H1 (cell line): ENCODE data around the gene CPZ. TPM values are rescaled to one million over a fixed set of nuclear protein-coding genes. Genes with fewer than 3 reads are reported as not detected.

Experiments
- CTCF ChIA-PET: fragments of 300-600 bp; sonication (Branson Sonifier 250); formaldehyde crosslinking; loops from one replicate; lab custom pipeline; 2021; ENCODE audit not compliant: partially characterized antibody; lab: Charles Lee
- POLR2A ChIA-PET: fragments of 300-600 bp; sonication (Branson Sonifier 250); formaldehyde crosslinking; loops from one replicate; lab custom pipeline; 2021; ENCODE audit warnings: inconsistent platforms; ENCODE audit not compliant: partially characterized antibody; lab: Charles Lee
- DNase-seq, 2 experiments: peaks; one replicate each; pipeline versions ENCODE4 v3.0.0 to v3.0.0-alpha.2; 2010 to 2022; ENCODE audit warnings: low spot score in 2 of 2, low read depth in 1 of 2, mixed read lengths in 1 of 2
- FAIRE-seq: peaks from 2 replicates; lab custom pipeline; 2011; peaks lifted over from hg19 to GRCh38; lab: Jason Lieb, UNC
- H2AFZ ChIP-seq: 2 replicates; pipeline ENCODE4 v1.8.1; 2012; ENCODE audit warnings: low read length, inconsistent platforms
- H2AK5ac ChIP-seq: 2 replicates; pipeline ENCODE4 v1.6.1; 2013; ENCODE audit warnings: low read depth, low read length
- H2BK120ac ChIP-seq: replicated peaks from 2 replicates; pipeline ENCODE3; 2013; ENCODE audit warnings: low read depth, low read length, inconsistent platforms
- H2BK12ac ChIP-seq: 2 replicates; pipeline ENCODE4 v1.6.1; 2013; ENCODE audit warnings: low read depth, low read length
- H2BK15ac ChIP-seq: 2 replicates; pipeline ENCODE4 v1.6.1; 2013; ENCODE audit warnings: low read length
- H2BK20ac ChIP-seq: 2 replicates; pipeline ENCODE4 v1.6.1; 2013; ENCODE audit warnings: low read length
- H2BK5ac ChIP-seq: 2 replicates; pipeline ENCODE4 v1.6.1; 2013; ENCODE audit warnings: low read depth, low read length
- H3K14ac ChIP-seq: 2 replicates; pipeline ENCODE4 v1.6.1; 2013; ENCODE audit warnings: inconsistent platforms; ENCODE audit not compliant: insufficient read length
- H3K18ac ChIP-seq: 2 replicates; pipeline ENCODE4 v1.6.1; 2013; ENCODE audit warnings: low read length; ENCODE audit errors: extremely low read depth
- H3K23ac ChIP-seq: 2 replicates; pipeline ENCODE4 v1.6.1; 2013; ENCODE audit warnings: inconsistent platforms; ENCODE audit not compliant: insufficient read length
- H3K23me2 ChIP-seq: 2 replicates; pipeline ENCODE4 v1.6.1; 2013; ENCODE audit warnings: low read depth, low read length
- H3K27ac ChIP-seq: 2 replicates; pipeline ENCODE4 v1.6.1; 2011; ENCODE audit warnings: low read depth, low read length, inconsistent platforms
- H3K27me3 ChIP-seq, 4 experiments: replicated peaks in 1 of 4; 1 replicate in 1 of 4; 2 replicates in 3 of 4; pipeline versions ENCODE4 v1.6.1 to v1.8.1; 2011 to 2013; ENCODE audit warnings: low read length in 3 of 4, mild to moderate bottlenecking in 3 of 4, inconsistent platforms in 2 of 4, mixed read lengths in 2 of 4, moderate library complexity in 1 of 4; ENCODE audit not compliant: control insufficient read depth in 3 of 4, insufficient read depth in 3 of 4; ENCODE audit errors: extremely low read depth in 1 of 4
- H3K36me3 ChIP-seq, 4 experiments: 2 replicates each; pipeline versions ENCODE4 v1.6.1 to v1.8.1; 2011 to 2013; ENCODE audit warnings: mild to moderate bottlenecking in 4 of 4, low read length in 3 of 4, moderate library complexity in 2 of 4, control low read depth in 1 of 4, inconsistent platforms in 1 of 4; ENCODE audit not compliant: insufficient read depth in 4 of 4, control insufficient read depth in 2 of 4
- H3K4ac ChIP-seq: replicated peaks from 2 replicates; pipeline ENCODE3; 2013; ENCODE audit warnings: low read length, low read depth, mixed read lengths, inconsistent platforms; ENCODE audit not compliant: insufficient read length
- H3K4me1 ChIP-seq, 4 experiments: replicated peaks in 1 of 4; 1 replicate in 1 of 4; 2 replicates in 3 of 4; pipeline versions ENCODE4 v1.6.1 to v1.8.1; 2011 to 2013; ENCODE audit warnings: low read length in 3 of 4, inconsistent platforms in 2 of 4, mixed read lengths in 1 of 4; ENCODE audit not compliant: insufficient read depth in 4 of 4, control insufficient read depth in 3 of 4
- H3K4me2 ChIP-seq, 2 experiments: 2 replicates each; pipeline versions ENCODE4 v1.6.1 to v1.8.1; 2011 to 2013; ENCODE audit warnings: low read depth in 2 of 2, low read length in 2 of 2, control low read depth in 1 of 2, inconsistent platforms in 1 of 2, mild to moderate bottlenecking in 1 of 2; ENCODE audit not compliant: insufficient read depth in 1 of 2
- H3K4me3 ChIP-seq, 4 experiments: fragments of 200-600, 300-600 bp in 1 of 4; sonication (generic), shearing (Covaris generic), sonication (Bioruptor Twin) in 1 of 4; 2 replicates each; pipeline versions ENCODE4 v1.5.1 to v1.8.1; 2011 to 2016; ENCODE audit warnings: low read length in 4 of 4, low read depth in 3 of 4, control low read depth in 2 of 4, inconsistent platforms in 2 of 4, mild to moderate bottlenecking in 2 of 4, mixed read lengths in 1 of 4, moderate library complexity in 1 of 4; ENCODE audit not compliant: insufficient read depth in 2 of 4; ENCODE audit errors: extremely low read depth in 1 of 4
- H3K56ac ChIP-seq: replicated peaks from 2 replicates; pipeline ENCODE3; 2013; ENCODE audit warnings: low read depth, mild to moderate bottlenecking, mixed read lengths, low read length, inconsistent platforms; ENCODE audit not compliant: insufficient read length
- H3K79me1 ChIP-seq: 2 replicates; pipeline ENCODE4 v1.6.1; 2013; ENCODE audit warnings: low read depth, low read length, control low read depth
- H3K79me2 ChIP-seq, 2 experiments: 2 replicates each; pipeline versions ENCODE4 v1.6.1 to v1.8.1; 2012 to 2013; ENCODE audit warnings: low read length in 2 of 2, mild to moderate bottlenecking in 2 of 2, inconsistent platforms in 1 of 2; ENCODE audit not compliant: insufficient read depth in 2 of 2, control insufficient read depth in 1 of 2
- H3K9ac ChIP-seq, 4 experiments: replicated peaks in 1 of 4; 1 replicate in 1 of 4; 2 replicates in 3 of 4; pipeline versions ENCODE4 v1.6.1 to v1.8.1; 2011 to 2013; ENCODE audit warnings: low read depth in 3 of 4, low read length in 3 of 4, control low read depth in 2 of 4, mild to moderate bottlenecking in 2 of 4, moderate library complexity in 2 of 4, inconsistent platforms in 1 of 4; ENCODE audit errors: extremely low read depth in 1 of 4
- H3K9me3 ChIP-seq, 2 experiments: 2 replicates each; pipeline versions ENCODE4 v1.6.1 to v1.8.1; 2012 to 2013; ENCODE audit warnings: mild to moderate bottlenecking in 2 of 2, moderate library complexity in 2 of 2, control low read depth in 1 of 2, inconsistent platforms in 1 of 2, low read depth in 1 of 2, low read length in 1 of 2, mixed read lengths in 1 of 2; ENCODE audit not compliant: insufficient read depth in 2 of 2
- H4K20me1 ChIP-seq, 2 experiments: replicated peaks in 1 of 2; 2 replicates each; pipeline versions ENCODE3 to v1.8.1; 2011 to 2013; ENCODE audit warnings: inconsistent platforms in 2 of 2, low read length in 2 of 2, mild to moderate bottlenecking in 1 of 2; ENCODE audit not compliant: insufficient read depth in 2 of 2, control insufficient read depth in 1 of 2
- H4K5ac ChIP-seq: 2 replicates; pipeline ENCODE4 v1.6.1; 2013; ENCODE audit warnings: low read length, low read depth, mixed read lengths, inconsistent platforms; ENCODE audit not compliant: insufficient read length
- H4K8ac ChIP-seq: 2 replicates; pipeline ENCODE4 v1.8.0; 2013; ENCODE audit warnings: mild to moderate bottlenecking, moderate library complexity, low read length, inconsistent platforms; ENCODE audit not compliant: insufficient read depth; ENCODE audit errors: extremely low read depth
- H4K91ac ChIP-seq: replicated peaks from 2 replicates; pipeline ENCODE3; 2013; ENCODE audit warnings: low read length, mixed read lengths, inconsistent platforms; ENCODE audit not compliant: insufficient read length
- ATF3 ChIP-seq: IDR thresholded peaks from 2 replicates; pipeline ENCODE4 v1.6.1; 2011; ENCODE audit warnings: low read depth, mild to moderate bottlenecking, low read length; ENCODE audit not compliant: insufficient read depth
- CEBPB ChIP-seq: IDR thresholded peaks from 2 replicates; pipeline ENCODE4 v1.6.1; 2012; ENCODE audit warnings: low read depth, low read length
- CHD1 ChIP-seq: IDR thresholded peaks from 2 replicates; pipeline ENCODE4 v1.6.1; 2012; ENCODE audit warnings: low read depth, low read length, improper control_type of control experiment
- E2F6 ChIP-seq: IDR thresholded peaks from 2 replicates; pipeline ENCODE4 v1.6.1; 2012; ENCODE audit warnings: inconsistent platforms
- EP300 ChIP-seq, 2 experiments: IDR thresholded peaks; 1 replicate in 1 of 2; 2 replicates in 1 of 2; pipeline ENCODE4 v1.6.1; 2011 to 2012; ENCODE audit warnings: low read depth in 2 of 2, low read length in 2 of 2, mild to moderate bottlenecking in 2 of 2, borderline replicate concordance in 1 of 2, inconsistent platforms in 1 of 2, moderate library complexity in 1 of 2
- KDM4A ChIP-seq: IDR thresholded peaks from one replicate; pipeline ENCODE4 v1.7.1; 2012; ENCODE audit warnings: low read depth, mild to moderate bottlenecking, moderate library complexity, low read length, inconsistent platforms; ENCODE audit not compliant: severe bottlenecking
- KDM5A ChIP-seq: fragments of 200-600 bp; IDR thresholded peaks from 2 replicates; pipeline ENCODE4 v1.7.1; 2012; ENCODE audit warnings: mild to moderate bottlenecking, low read length, inconsistent platforms, mixed read lengths
- POLR2A ChIP-seq, 2 experiments: IDR thresholded peaks; 1 replicate in 1 of 2; 2 replicates in 1 of 2; pipeline ENCODE4 v1.6.1; 2011; ENCODE audit warnings: low read depth in 2 of 2, low read length in 2 of 2, mild to moderate bottlenecking in 2 of 2; ENCODE audit errors: control extremely low read depth in 1 of 2
- SP4 ChIP-seq: IDR thresholded peaks from 2 replicates; pipeline ENCODE4 v1.6.1; 2012; ENCODE audit warnings: low read length, inconsistent platforms
- SRF ChIP-seq: IDR thresholded peaks from 2 replicates; pipeline ENCODE4 v1.6.1; 2011; ENCODE audit warnings: mild to moderate bottlenecking, low read depth, low read length, moderate library complexity
- TAF7 ChIP-seq: optimal IDR thresholded peaks from 2 replicates; pipeline ENCODE3; 2011; ENCODE audit warnings: low read depth, mild to moderate bottlenecking, inconsistent platforms, low read length, moderate library complexity, borderline replicate concordance
- TCF12 ChIP-seq: IDR thresholded peaks from 2 replicates; pipeline ENCODE4 v1.6.1; 2011; ENCODE audit warnings: low read depth, mild to moderate bottlenecking, low read length
- ZNF274 ChIP-seq: IDR thresholded peaks from 2 replicates; pipeline ENCODE4 v1.7.0; 2012; ENCODE audit warnings: low read length, borderline replicate concordance; ENCODE audit errors: extremely low read depth
- WGBS, 2 experiments: shearing (Covaris generic) in 1 of 2; methylation state at CpG; one replicate each; pipeline versions ENCODE4 v1.1.6 to v1.1.7; 2013 to 2015; ENCODE audit warnings: low lambda C conversion rate in 2 of 2, mixed read lengths in 2 of 2, inconsistent platforms in 1 of 2, low coverage in 1 of 2, missing lambda C conversion rate in 1 of 2; ENCODE audit not compliant: insufficient replicate concordance in 2 of 2, insufficient coverage in 1 of 2, insufficient read length in 1 of 2; ENCODE audit errors: extremely low coverage in 1 of 2, missing lambda C conversion rate in 1 of 2; 5-methylcytosine and 5-hydroxymethylcytosine counted together
- polyA plus RNA-seq, 7 experiments: library from polyadenylated mRNA; depleted of rRNA in 3 of 7; stranded (reverse) in 5 of 7; unstranded in 2 of 7; fragments of >200 nt in 5 of 7; fragments of 200-250 nt in 2 of 7; gene quantifications; 1 replicate in 5 of 7; 2 replicates in 1 of 7; 4 replicates in 1 of 7; pipeline versions ENCODE4 v1.2.1 to v1.2.3, GENCODE V29; 2011 to 2013; ENCODE audit warnings: missing spikeins in 2 of 7, mixed read lengths in 2 of 7
- total RNA-seq: library from RNA; stranded (reverse); fragmentation: NEBNext Ultra II Directional; extraction: Animal tissue kit (Norgen Biotek cat#: 25700); gene quantifications from 2 replicates; pipeline ENCODE4 v1.2.1, GENCODE V29; 2021

Gene CPZ
- total and polyA plus RNA-seq, 2 of the 8 experiments (the other 6 are each of a cell fraction or from before 2014, with no cell fraction given) = 28.8 to 40.7 TPM

- Histone ChIP-seq H3K4me2 (no peak overlapping the region), H4K8ac (no peak overlapping the region), H4K91ac (no peak overlapping the region), H3K79me1 (no peaks in the 10 kb centered on the region; the same call in 1 of the 2 replicates), H3K23ac (no peak overlapping the region), H3K27ac (no peak overlapping the region), H3K27me3 (no peaks in the 10 kb centered on the region; a peak in 1 of 7 replicates), H3K14ac (no peak overlapping the region), H2AK5ac (no peak overlapping the region), H2BK20ac (no peak overlapping the region), H3K9me3 (no peaks in the 10 kb centered on the region), H2BK5ac (no peak overlapping the region), H3K18ac (no peak overlapping the region), H3K23me2 (peaks cover 2% of the 10 kb centered on the region; the same call in 1 of the 2 replicates), H4K5ac (no peak overlapping the region), H3K4me3 (no peak overlapping the region), H3K9ac (no peak overlapping the region), H3K79me2 (no peaks in the 10 kb centered on the region), H2AFZ (no peak overlapping the region), H2BK120ac (no peak overlapping the region), H3K4me1 (no peaks in the 10 kb centered on the region; a peak in 1 of 7 replicates), H2BK12ac (no peak overlapping the region), H2BK15ac (no peak overlapping the region), H4K20me1 (peaks cover 9 to 22% of the 10 kb centered on the region in 2 experiments), H3K4ac (no peak overlapping the region), H3K36me3 (peaks cover 0 to 13% (median 4%) of the 10 kb centered on the region in 4 experiments; a peak in 4 of 8 replicates), H3K56ac (no peak overlapping the region)
- DNase-seq = no peak
- FAIRE-seq = no peak
- CTCF ChIA-PET = interaction anchor here (0.6 to 1.1 kb wide), 4 partner anchors 10 to 183 kb away, joined by 3 read pairs; no protein-coding TSS in a partner anchor
- POLR2A ChIA-PET = no interaction called here
- 94% methylated on average over 8 of the region's 8 CpGs; no CpG with 5 or more reads in 1 of the 2 experiments for WGBS, 2 experiments
- TF ChIP-seq KDM5A = no peak
- no peak for TF ChIP-seq TCF12
- no peak for TF ChIP-seq ATF3
- TF ChIP-seq SP4 = no peak
- no peak for TF ChIP-seq CHD1
- no peak for TF ChIP-seq TAF7
- TF ChIP-seq CEBPB = no peak
- no peak for TF ChIP-seq E2F6
- no peak for TF ChIP-seq POLR2A (IDR thresholded peaks at IDR 0.05; ENCODE audit: control extremely low read depth in 1 of 2, low read depth in 2 of 2, low read length in 2 of 2)
- TF ChIP-seq SRF = no peak
- no peak for TF ChIP-seq EP300 (IDR thresholded peaks at IDR 0.05; ENCODE audit: borderline replicate concordance in 1 of 2, low read depth in 2 of 2, low read length in 2 of 2)
- TF ChIP-seq ZNF274 = no peak
- no peak for TF ChIP-seq KDM4A
Observed at GRCh38 chr4:8612646-8613045, 20.1 kb downstream of the CPZ start.
